ENCODE measurements around the gene TNFRSF11A.

Gene TNFRSF11A

DNA sequence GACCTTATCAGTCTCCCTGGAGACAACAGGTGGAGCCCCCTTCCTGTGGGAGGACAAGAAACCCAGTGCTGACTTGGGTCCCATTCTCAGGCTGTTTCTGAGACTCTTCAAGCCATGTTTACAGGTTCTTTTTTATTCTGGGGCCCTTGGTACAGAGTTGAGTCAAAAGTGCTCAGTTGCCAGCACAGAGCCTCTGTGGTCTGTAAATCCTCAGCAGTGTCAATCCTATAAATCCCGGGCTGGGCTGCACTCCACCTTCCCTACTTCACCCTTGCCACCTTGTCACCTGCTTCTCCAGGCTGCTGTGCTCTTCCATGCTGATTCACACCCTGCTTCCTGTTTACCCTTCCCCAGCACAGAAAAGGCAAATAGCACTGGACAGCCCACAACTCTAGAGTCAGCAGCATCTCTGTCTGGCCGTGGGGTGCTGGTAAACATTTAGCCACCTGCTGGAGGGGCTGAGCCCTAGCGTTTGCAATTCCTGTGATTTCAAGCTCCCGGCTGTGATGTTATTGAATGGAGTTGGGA is 74.7 kb downstream of the TNFRSF11A start:
- H3K27ac Mint-ChIP-seq: no peak overlapping the region
- peak; percentile 37 for ATAC-seq
- H3K4me1 Mint-ChIP-seq: peaks cover 32% of the 10 kb centered on the region
- H3K9me3 Mint-ChIP-seq: peaks cover 4 to 8% of the 10 kb centered on the region in 2 donors
- no peaks in the 10 kb centered on the region for H3K27me3 Mint-ChIP-seq
- H3K4me3 Mint-ChIP-seq: no peak overlapping the region
- DNase-seq: no peak

DNA sequence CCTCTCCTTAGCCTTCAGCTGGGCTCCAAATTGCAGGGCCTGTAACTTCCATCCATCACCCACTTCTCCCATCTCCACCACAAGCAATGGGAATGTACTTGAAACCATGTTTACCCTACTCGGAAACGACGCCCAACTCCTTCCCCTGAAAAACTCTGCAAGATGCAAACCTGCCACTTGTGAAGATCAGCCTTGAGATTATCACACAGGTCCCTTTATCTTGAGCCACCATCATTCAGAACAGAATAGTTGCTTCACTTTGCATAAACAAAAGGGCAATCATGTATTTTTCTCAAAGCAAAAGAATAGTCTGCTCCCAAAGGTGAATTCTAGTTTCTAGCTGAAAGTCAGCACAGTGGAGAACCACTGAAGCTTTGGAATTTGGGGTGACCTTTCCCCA is 75.8 kb downstream of the TNFRSF11A start:
- DNase-seq: no peak
- Mint-ChIP-seq H3K4me3 (no peak overlapping the region), H3K27ac (no peak overlapping the region), H3K9me3 (peaks cover 4 to 8% of the 10 kb centered on the region in 2 donors), H3K4me1 (peaks cover 29% of the 10 kb centered on the region), H3K27me3 (no peaks in the 10 kb centered on the region)
- no peak for ATAC-seq

DNA sequence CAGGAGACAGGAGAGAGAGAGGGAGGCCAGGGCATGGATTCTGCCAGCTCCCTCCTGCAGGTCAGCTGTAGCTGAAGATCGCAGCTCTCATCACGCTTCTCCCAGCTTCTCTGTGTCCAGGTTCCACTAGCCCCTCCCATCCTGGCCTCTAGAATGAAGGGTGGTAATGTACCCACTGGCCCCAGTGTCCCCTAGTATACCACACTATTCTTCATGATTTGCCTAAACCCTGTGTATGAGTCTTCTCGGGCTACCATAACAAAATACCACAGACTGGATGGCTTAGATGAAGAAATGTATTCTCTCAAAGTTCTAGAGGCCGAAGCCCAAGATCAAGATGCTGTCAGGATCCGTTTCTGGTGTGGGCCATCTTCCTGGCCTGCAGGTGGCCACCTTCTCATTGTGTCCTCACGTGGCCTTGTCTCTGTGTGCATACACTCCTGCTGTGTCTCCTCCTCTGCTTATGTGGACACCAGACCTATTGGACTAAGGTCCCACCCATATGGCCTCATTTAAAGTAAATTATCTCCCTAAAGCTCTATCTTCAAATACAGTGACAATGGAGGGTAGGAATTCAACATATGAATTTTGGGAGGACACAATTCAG is 77.3 kb downstream of the TNFRSF11A start:
- DNase-seq: no peak
- H3K4me3 Mint-ChIP-seq: no peak overlapping the region
- peak overlapping the region; percentile 13 to 44 for H3K27ac Mint-ChIP-seq
- ATAC-seq: no peak
- peaks cover 4 to 8% of the 10 kb centered on the region in 2 donors for H3K9me3 Mint-ChIP-seq
- H3K27me3 Mint-ChIP-seq: no peaks in the 10 kb centered on the region
- H3K4me1 Mint-ChIP-seq: peaks cover 14% of the 10 kb centered on the region

DNA sequence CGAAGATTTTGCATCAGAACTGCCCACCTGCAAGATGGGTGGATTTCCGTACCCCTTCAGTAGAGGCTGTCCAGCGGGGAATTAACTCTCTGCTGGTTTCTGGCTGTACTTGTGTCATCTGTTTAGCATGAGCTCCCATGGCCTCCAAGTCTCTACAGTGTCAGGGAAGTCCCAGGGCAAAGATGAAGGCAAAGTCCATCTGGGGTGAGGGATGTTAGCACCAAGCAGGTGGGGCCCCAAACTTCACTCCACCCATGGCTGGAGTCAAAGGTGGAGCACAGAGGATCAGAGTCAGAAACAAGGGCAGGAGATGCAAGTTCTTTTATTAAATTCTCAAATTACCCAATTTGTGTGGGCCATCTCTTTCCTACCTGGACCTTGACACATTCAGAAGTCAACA is 78.0 kb downstream of the TNFRSF11A start:
- Mint-ChIP-seq H3K27ac (no peak overlapping the region), H3K4me3 (no peak overlapping the region), H3K9me3 (peaks cover 4 to 8% of the 10 kb centered on the region in 2 donors), H3K27me3 (no peaks in the 10 kb centered on the region), H3K4me1 (peaks cover 14% of the 10 kb centered on the region)
- ATAC-seq (no peak), DNase-seq (no peak)

DNA sequence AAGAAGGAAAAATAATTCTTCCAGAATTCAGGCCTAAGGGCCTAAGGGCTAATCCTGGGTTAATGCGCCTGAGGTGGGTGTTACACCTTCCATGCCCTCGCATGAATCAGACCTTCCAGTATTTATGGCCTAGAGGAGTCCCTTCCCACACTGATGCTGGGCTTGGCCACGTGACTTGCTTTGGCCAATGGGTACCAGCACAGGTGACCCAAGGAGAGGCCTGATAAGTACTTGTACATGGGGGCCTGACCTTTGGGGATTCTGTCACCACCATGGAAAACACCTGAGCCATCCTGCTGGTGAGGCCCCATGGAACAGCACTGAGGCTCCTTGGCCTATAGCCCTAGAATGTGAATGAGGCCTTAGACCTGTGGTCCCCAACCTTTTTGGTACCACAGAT is 79.8 kb downstream of the TNFRSF11A start:
- ATAC-seq: no peak
- DNase-seq: no peak
- Mint-ChIP-seq H3K4me3 (no peak overlapping the region), H3K9me3 (peaks cover 4 to 16% of the 10 kb centered on the region in 2 donors), H3K27ac (peak overlapping the region in 1 of 2 donors; percentile 12), H3K27me3 (no peaks in the 10 kb centered on the region), H3K4me1 (peaks cover 3% of the 10 kb centered on the region)

DNA sequence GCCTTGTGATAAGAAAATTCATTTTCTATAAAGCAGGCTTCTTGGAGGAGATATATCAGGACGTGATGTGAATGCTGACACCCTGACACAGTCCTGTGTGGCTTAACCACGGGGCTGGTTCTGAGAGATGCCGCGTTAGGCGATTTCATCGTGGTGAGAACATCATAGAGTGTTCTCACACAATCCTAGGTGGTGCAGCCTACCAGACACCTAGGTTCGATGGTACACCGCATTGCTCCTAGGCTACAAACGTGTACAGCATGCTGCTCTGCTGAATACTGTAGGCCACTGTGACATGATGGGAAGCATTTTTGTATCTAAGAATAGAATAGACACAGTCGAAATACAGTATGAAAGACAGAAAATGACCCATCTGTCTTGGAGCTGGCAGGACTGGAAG is 82.5 kb downstream of the TNFRSF11A start:
- Mint-ChIP-seq H3K9me3 (peaks cover 3 to 30% of the 10 kb centered on the region in 2 donors), H3K27ac (no peak overlapping the region), H3K4me1 (peaks cover 5% of the 10 kb centered on the region), H3K4me3 (no peak overlapping the region), H3K27me3 (no peaks in the 10 kb centered on the region)
- DNase-seq (no peak), ATAC-seq (no peak)

DNA sequence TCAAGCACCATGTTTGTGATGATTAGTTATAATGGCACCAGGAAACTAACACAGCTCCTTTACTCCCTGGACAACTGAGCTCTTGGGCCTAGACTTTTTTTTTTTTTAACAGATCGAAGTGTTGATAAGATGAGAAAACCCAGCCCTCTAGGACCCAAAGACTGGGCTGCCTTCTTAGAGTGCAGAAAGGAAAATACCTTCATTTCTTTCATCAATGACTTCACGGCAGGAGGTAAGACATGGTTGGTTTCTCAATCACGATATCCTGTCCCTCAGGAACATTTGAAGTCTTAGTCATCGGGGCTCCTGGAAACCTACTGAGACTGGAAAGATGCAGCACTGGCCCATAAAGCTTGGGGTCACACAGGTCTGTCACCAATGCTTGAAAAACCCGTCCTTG is 84.7 kb downstream of the TNFRSF11A start:
- DNase-seq: no peak
- peaks cover 0 to 28% of the 10 kb centered on the region in 2 donors for H3K9me3 Mint-ChIP-seq
- H3K4me3 Mint-ChIP-seq: no peak overlapping the region
- peaks cover 6% of the 10 kb centered on the region for H3K27me3 Mint-ChIP-seq
- no peak overlapping the region for H3K27ac Mint-ChIP-seq
- ATAC-seq: no peak
- peaks cover 18% of the 10 kb centered on the region for H3K4me1 Mint-ChIP-seq

DNA sequence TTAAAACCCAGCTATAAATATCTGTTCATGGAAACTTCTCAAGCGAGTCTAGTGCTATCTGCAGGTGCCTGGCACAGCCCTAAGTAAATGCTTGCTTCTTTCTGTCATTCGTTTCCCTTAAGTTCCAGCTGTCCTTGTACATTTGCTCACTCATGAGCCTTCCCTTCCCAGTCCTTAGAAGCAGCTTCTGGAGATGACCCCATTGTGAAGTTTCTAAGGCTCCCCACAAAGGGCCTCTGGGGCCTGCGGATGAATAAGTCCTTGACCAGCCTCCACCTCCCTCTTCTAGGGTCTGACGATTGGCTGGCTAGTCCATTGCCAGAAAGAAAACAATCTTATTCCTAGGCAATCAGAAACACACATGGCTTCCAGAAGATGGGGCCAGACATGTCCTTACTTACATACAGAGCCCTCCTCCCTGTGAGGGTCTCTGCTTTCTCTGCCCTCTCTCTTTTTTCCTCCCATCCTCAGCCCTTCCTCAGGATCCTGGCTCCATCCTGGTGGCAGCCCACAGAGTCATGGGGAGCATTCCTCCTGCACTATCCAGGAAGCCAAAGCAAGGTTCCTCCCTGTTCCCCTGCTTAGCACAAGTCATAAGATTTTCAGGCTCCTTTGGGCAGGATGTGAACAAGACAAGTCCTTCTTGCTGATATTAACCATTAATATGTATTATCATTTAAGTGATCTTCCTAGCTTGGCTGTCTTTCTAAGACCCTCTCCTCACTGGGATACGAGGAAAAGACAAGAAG is 87.3 kb downstream of the TNFRSF11A start:
- Mint-ChIP-seq H3K4me1 (peaks cover 18% of the 10 kb centered on the region), H3K27ac (no peak overlapping the region), H3K9me3 (peaks cover 0 to 28% of the 10 kb centered on the region in 2 donors), H3K4me3 (no peak overlapping the region), H3K27me3 (peaks cover 6% of the 10 kb centered on the region)
- ATAC-seq: no peak
- no peak for DNase-seq

DNA sequence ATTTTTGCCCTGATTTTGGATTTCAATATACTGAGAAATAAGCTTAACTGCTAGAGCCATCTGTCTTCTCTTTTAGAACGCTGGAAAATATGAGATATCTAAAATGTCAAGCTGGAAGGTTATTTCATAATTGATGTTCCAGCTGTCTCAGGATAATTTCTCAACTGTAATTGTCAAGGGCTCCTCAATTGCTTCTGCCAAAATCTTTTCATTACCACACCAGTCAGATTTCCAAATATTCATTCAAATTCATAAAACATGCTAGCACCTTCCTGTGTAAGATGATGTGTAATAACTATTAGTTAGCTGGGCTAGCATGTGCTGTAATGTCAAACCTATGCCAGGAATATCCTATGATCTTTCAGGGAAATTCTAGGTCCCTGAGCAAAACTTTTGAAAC is 88.1 kb downstream of the TNFRSF11A start:
- ATAC-seq: no peak
- peaks cover 6% of the 10 kb centered on the region for H3K27me3 Mint-ChIP-seq
- H3K4me3 Mint-ChIP-seq: no peak overlapping the region
- H3K4me1 Mint-ChIP-seq: peaks cover 23% of the 10 kb centered on the region
- no peak for DNase-seq
- peaks cover 0 to 28% of the 10 kb centered on the region in 2 donors for H3K9me3 Mint-ChIP-seq
- H3K27ac Mint-ChIP-seq: no peak overlapping the region

DNA sequence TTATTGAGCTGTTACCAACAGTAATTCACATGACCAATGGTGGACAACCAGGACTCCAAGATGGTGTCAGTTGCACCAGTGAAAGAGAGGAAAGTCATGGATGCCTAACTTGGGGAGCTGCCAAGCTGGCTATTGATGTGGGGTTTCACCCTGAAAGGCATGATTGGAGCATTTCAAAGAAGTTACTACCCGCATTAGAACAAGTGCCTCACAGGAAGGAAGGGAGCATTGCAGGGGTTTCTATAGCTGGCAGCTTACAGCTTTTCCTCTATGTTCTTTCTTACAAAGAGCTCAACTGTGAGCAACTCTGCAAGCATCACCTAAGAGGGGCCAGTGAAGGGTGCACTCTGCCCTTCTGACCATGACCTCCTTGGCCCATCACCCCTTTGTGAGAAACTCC is 93.1 kb downstream of the TNFRSF11A start:
- peak in 1 of 2 donors; percentile 19 for DNase-seq
- no peak for ATAC-seq
- Mint-ChIP-seq H3K4me3 (no peak overlapping the region), H3K27me3 (peaks cover 2% of the 10 kb centered on the region), H3K27ac (no peak overlapping the region), H3K4me1 (peaks cover 62% of the 10 kb centered on the region), H3K9me3 (peaks cover 0 to 15% of the 10 kb centered on the region in 2 donors)

DNA sequence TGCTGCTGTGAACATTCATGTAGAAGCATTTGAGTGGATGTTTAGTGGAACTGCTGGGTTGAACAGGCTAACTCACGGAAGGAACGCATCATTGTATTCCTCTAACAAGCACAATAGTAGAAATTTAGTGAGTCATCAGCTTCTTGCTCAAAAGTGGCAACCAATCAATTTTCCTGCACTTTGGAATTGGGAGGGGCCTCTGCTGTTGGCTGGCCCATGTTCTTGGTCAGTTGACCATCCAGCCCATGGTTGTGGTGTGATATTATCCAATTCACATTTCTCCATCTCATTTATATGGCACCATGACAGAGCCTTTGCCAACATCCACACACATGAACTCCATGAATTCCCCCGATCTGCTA is 95.0 kb downstream of the TNFRSF11A start:
- H3K9me3 Mint-ChIP-seq: peaks cover 0 to 15% of the 10 kb centered on the region in 2 donors
- peak in 1 of 2 donors; percentile 16 for DNase-seq
- no peaks in the 10 kb centered on the region for H3K27me3 Mint-ChIP-seq
- peak overlapping the region; percentile 94 to 97 for H3K27ac Mint-ChIP-seq
- peaks cover 56% of the 10 kb centered on the region for H3K4me1 Mint-ChIP-seq
- H3K4me3 Mint-ChIP-seq: peak overlapping the region; percentile 57 to 75
- no peak for ATAC-seq

DNA sequence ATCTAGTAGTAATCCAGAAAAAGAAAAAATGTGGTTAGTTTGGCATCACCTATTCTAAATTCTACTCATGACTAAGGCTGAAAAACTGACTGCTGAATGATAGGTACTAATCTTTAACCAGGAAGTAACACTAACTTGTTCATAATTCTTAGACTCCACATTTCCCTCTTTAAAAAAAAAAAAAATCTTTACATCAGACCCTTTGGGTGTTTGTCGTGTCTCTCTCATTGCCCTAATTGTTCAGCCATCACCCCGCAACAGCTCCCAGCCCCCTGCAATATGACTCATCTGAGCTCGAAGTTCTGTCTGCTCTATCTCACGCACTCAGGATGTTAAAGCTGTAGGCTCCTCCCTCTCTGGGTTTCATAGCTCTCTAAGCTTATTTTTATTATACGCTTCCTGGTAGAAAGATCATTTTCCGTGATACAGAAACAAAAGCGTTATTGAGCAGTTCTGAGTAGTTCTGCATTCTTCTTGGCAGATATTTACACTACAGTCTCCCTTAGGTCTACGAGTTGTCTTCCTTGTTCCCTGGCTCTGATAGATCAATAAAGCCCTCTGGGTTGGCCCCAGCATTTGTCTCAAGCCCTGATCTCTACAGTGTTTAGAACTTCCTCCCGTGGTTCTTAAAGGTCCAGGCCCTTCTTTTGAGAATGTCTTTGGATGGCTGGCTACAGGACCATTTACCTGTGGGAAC is 95.6 kb downstream of the TNFRSF11A start:
- DNase-seq (peak; percentile 70 to 84), ATAC-seq (peak; percentile 98)
- H3K27me3 Mint-ChIP-seq: no peaks in the 10 kb centered on the region
- peaks cover 0 to 15% of the 10 kb centered on the region in 2 donors for H3K9me3 Mint-ChIP-seq
- H3K4me3 Mint-ChIP-seq: peak overlapping the region; percentile 57 to 75
- peaks cover 61% of the 10 kb centered on the region for H3K4me1 Mint-ChIP-seq
- peak overlapping the region; percentile 94 to 97 for H3K27ac Mint-ChIP-seq

DNA sequence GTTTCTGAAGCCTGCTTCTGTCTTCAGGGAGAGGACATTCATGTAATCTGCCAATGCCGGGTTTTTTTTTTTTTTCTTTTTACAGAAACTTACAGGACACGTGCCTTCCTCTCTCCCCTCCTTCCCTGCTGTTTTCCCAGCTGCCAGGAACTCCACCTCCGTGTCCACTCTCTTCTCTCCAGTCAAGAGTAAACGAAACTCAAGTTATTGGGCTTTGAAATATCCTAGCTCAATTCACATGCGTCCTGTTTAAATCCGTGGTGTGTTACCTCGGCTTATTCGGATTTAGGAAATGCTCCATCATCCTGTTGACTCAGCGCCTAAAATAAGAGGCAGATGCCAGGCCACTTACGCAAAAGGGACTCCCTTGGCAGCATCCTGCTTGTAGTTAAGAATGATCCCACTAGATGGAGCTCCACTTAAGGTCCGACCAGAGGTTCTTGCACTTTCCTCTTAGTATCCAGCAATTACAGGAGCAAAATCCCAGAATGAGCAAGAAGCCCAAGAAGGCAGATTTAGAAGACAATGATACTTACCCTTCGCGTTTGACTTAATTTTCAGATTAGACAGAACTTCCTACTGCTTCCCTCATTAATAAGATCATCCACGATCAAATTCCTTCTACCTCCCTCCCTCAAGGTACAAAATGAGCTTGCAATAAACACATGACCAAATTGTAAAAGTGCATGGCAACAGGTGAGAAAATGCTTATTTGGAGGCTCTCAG is 100.5 kb downstream of the TNFRSF11A start:
- DNase-seq (peak; percentile 58 to 66), ATAC-seq (peak; percentile 51)
- Mint-ChIP-seq H3K27me3 (no peaks in the 10 kb centered on the region), H3K4me1 (peaks cover 45% of the 10 kb centered on the region), H3K27ac (peak overlapping the region in 1 of 2 donors; percentile 77), H3K9me3 (peaks cover 10 to 13% of the 10 kb centered on the region in 2 donors), H3K4me3 (peak overlapping the region; percentile 38 to 50)

DNA sequence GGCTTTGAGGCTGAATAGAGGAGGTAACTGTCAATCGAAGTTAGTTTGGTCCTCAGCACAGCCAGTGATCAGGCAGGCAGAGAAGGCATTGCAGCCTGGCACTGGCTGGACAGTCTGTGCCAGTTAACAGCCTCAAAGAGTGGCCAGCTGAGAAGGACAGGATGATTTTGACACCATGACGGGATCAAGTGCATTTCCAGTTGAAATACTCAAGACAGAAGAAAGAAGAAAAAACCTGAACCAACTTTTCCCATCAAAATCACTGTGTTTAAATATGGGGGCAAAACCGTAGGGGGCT is 101.0 kb downstream of the TNFRSF11A start:
- no peaks in the 10 kb centered on the region for H3K27me3 Mint-ChIP-seq
- H3K27ac Mint-ChIP-seq: no peak overlapping the region
- H3K9me3 Mint-ChIP-seq: peaks cover 10 to 13% of the 10 kb centered on the region in 2 donors
- DNase-seq: no peak
- no peak for ATAC-seq
- peaks cover 40% of the 10 kb centered on the region for H3K4me1 Mint-ChIP-seq
- H3K4me3 Mint-ChIP-seq: no peak overlapping the region

DNA sequence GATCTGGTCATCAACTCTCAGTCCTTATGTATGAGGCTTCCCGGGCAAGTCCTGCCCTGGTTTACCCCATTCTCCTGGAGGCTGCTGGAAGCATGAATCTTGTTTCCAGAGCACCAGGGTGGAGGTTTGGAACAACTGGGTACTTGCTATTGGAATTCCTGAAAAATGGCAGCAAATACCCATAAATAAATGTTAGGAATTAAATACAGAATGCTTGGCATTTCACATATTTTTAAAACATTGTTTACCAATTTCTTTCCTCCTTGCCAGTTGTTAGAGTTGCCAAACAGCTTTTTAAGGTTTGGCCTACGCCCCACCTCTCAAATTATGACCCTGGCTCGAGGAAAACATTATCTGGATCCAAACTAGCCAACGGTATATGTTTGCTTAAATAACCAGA is 107.1 kb downstream of the TNFRSF11A start:
- peaks cover 7% of the 10 kb centered on the region for H3K27me3 Mint-ChIP-seq
- no peak overlapping the region for H3K4me3 Mint-ChIP-seq
- no peak for DNase-seq
- no peak overlapping the region for H3K27ac Mint-ChIP-seq
- ATAC-seq: no peak
- no peaks in the 10 kb centered on the region for H3K4me1 Mint-ChIP-seq
- H3K9me3 Mint-ChIP-seq: peaks cover 8 to 10% of the 10 kb centered on the region in 2 donors
